ENCODE data around the gene PALLD. TPM values are rescaled to one million over a fixed set of nuclear protein-coding genes. Genes with fewer than 3 reads are reported as not detected.

Gene PALLD
- total RNA-seq, 2 donors from 2014 or later, result 705 to 752 TPM

- no peak for ATAC-seq (ENCODE audit: insufficient number of reproducible peaks, low FRiP score, low read depth)
- no peak for DNase-seq (ENCODE audit: low spot score)
- Histone ChIP-seq H3K4me1 (ENCODE audit: control insufficient read depth in 1 of 2, low read depth in 2 of 2) (no peaks in the 10 kb centered on the region), H3K36me3 (no peaks in the 10 kb centered on the region), H3K4me3 (no peak overlapping the region), H3K9me3 (no peaks in the 10 kb centered on the region), H3K27ac (no peak overlapping the region), H3K27me3 (replicated peaks; ENCODE audit: insufficient read depth) (no peaks in the 10 kb centered on the region)
- no peak for TF ChIP-seq CTCF (IDR thresholded peaks at IDR 0.05)
These were observed 458.8 kb downstream of the PALLD start for GRCh38 chr4:168955674-168956073.

- TF ChIP-seq CTCF (IDR thresholded peaks at IDR 0.05), result no peak
- no peak for DNase-seq (ENCODE audit: low spot score)
- Histone ChIP-seq H3K4me3 (no peak overlapping the region), H3K36me3 (no peaks in the 10 kb centered on the region), H3K27ac (no peak overlapping the region), H3K9me3 (no peaks in the 10 kb centered on the region), H3K27me3 (replicated peaks; ENCODE audit: insufficient read depth) (no peaks in the 10 kb centered on the region), H3K4me1 (ENCODE audit: control insufficient read depth in 1 of 2, low read depth in 2 of 2) (no peaks in the 10 kb centered on the region)
- ATAC-seq (ENCODE audit: insufficient number of reproducible peaks, low FRiP score, low read depth), result no peak
These were observed 463.9 kb downstream of the PALLD start for GRCh38 chr4:168960716-168961115.

GRCh38 chr4:168972596-168972995, 475.7 kb downstream of the PALLD start:
- no peak for TF ChIP-seq CTCF (IDR thresholded peaks at IDR 0.05)
- no peak for DNase-seq (ENCODE audit: low spot score)
- H3K4me3 ChIP-seq, result no peak overlapping the region
- peaks cover 10% of the 10 kb centered on the region for H3K36me3 ChIP-seq
- ATAC-seq (ENCODE audit: insufficient number of reproducible peaks, low FRiP score, low read depth), result no peak
- H3K4me1 ChIP-seq (ENCODE audit: control insufficient read depth in 1 of 2, low read depth in 2 of 2), result no peaks in the 10 kb centered on the region
- no peak overlapping the region for H3K27ac ChIP-seq
- H3K27me3 ChIP-seq (replicated peaks; ENCODE audit: insufficient read depth), result no peaks in the 10 kb centered on the region
- H3K9me3 ChIP-seq, result peaks cover 18% of the 10 kb centered on the region

Other genes with a start within 250 kb of the PALLD start
- gene DDX60, start 178.3 kb upstream of the PALLD start, total RNA-seq, result 10 to 100 TPM; 16.2 to 38.0 TPM
- 10 to 100 TPM; 25.0 to 27.2 TPM for gene DDX60L, start 16.6 kb upstream of the PALLD start, total RNA-seq